ENCODE results near the gene ZMPSTE24.

ZMPSTE24 gene

DNA sequence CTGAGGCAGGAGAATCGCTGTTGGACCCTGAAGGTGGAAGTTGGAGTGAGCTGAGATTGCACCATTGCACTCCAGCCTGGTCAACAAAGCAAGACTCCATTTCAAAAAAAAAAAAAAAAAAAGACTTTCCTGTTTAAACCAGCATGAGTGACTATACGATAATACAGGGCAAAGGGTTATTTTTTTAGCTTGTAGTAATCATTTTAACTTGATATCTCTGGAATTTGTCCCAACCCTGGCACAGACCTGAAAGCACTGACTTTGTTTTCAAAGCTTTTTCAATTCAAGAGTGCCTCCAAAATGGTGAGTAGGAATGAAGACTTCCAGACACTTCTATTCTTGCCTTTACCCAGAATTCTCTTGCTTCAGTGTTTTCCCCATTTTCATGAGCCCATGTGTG, 14.7 kb upstream of the ZMPSTE24 start:
- H3K27me3 ChIP-seq (ENCODE audit: insufficient read depth, low read length) = no peaks in the 10 kb centered on the region
- H3K36me3 ChIP-seq (ENCODE audit: insufficient read depth, low read depth, low read length) = peaks cover 12% of the 10 kb centered on the region
- H3K9me3 ChIP-seq (ENCODE audit: insufficient read depth, low read depth, low read length) = no peaks in the 10 kb centered on the region
- no peak overlapping the region for H3K9ac ChIP-seq (ENCODE audit: low read depth, low read length)
- no peaks in the 10 kb centered on the region for H3K4me1 ChIP-seq (ENCODE audit: insufficient read depth, low read length)
- no peak overlapping the region for H3K27ac ChIP-seq (ENCODE audit: low read length)
- H3K4me3 ChIP-seq (ENCODE audit: low read length) = no peak overlapping the region

DNA sequence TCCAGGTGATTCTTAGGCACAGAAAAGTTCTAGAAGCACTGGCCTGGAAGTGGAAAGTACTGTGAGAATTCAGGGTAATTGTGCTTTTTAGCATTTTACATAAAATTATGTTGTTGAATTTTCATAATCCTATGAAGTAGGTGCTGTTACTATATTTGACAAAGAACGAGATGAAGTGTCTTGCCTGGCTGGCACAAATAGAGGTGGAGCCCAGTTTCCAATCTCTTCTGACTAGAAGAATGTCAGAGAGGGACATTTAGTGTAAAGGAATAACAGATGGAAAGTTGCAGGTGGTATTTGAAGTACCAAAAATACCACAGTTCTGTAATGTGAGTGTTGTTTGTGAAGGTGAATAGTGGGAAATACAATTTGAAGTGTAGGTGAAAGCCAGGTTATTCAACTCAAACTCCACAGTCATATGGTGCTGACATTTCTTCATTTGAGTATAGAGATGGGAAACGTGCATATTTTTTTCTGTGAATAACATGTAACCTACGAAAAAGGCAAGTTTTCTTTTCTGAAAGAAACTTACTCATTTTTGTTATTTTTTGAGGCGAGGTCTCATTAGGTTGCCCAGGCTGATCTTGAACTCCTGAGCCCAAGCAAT, 13.8 kb upstream of the ZMPSTE24 start:
- peaks cover 3% of the 10 kb centered on the region; the same call in 1 of the 2 replicates for H3K36me3 ChIP-seq (ENCODE audit: insufficient read depth, low read depth, low read length)
- no peak overlapping the region for H3K27ac ChIP-seq (ENCODE audit: low read length)
- H3K4me3 ChIP-seq (ENCODE audit: low read length) = no peak overlapping the region
- H3K27me3 ChIP-seq (ENCODE audit: insufficient read depth, low read length) = no peaks in the 10 kb centered on the region
- H3K9ac ChIP-seq (ENCODE audit: low read depth, low read length) = no peak overlapping the region
- H3K4me1 ChIP-seq (ENCODE audit: insufficient read depth, low read length) = no peaks in the 10 kb centered on the region
- H3K9me3 ChIP-seq (ENCODE audit: insufficient read depth, low read depth, low read length) = no peaks in the 10 kb centered on the region

DNA sequence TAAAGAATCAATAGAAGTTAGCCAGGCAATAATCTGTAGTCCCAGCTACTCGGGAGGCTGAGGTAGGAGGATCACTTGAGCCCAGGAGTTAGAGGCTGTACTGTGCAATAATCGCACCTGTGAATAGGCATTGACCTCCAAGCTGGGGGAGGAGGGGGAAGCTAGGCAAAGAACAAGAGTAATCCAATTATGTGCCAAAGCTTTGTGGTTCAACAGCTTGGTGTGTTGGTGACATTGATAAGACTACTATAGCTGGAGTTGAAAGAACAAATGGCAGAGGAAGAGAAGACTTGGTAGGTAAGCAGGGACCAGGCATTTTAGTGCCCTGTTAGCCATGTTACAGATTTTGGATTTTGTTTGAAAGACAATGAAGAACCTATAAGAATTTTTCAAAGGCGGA, 12.3 kb upstream of the ZMPSTE24 start:
- Histone ChIP-seq H3K4me3 (ENCODE audit: low read length) (no peak overlapping the region), H3K27me3 (ENCODE audit: insufficient read depth, low read length) (no peaks in the 10 kb centered on the region), H3K9me3 (ENCODE audit: insufficient read depth, low read depth, low read length) (no peaks in the 10 kb centered on the region), H3K4me1 (ENCODE audit: insufficient read depth, low read length) (no peaks in the 10 kb centered on the region), H3K36me3 (ENCODE audit: insufficient read depth, low read depth, low read length) (no peaks in the 10 kb centered on the region), H3K9ac (ENCODE audit: low read depth, low read length) (no peak overlapping the region), H3K27ac (ENCODE audit: low read length) (no peak overlapping the region)

DNA sequence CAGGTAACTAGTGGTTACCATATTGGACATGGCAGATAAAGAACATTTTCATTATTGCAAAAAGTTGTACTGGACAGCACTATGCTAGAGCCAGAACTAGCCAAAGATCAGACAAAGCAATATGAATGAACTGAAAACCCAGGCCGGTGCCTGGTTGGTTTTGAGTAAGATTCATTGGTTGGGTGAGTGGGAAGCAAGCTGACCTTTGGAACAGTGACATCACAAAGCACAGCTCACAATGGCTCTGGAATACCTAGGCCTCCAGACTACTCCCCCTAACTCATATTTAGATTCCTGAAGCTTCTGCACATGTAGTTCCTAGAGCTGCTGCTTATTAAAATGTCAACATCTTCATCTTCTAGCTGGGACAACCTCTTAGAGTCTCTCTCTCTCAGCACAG, 10.4 kb upstream of the ZMPSTE24 start, which contains the start of gene TMCO2:
TMCO2 (plus strand) TSS at position 283 of the 400 bp plus-strand sequence; CDS start at position 340, 57 bp downstream.
- H3K27ac ChIP-seq (ENCODE audit: low read length) = no peak within 1 kb of the TSS
- no peaks in the 10 kb centered on the region for H3K4me1 ChIP-seq (ENCODE audit: insufficient read depth, low read length)
- no peaks in the 10 kb centered on the region for H3K36me3 ChIP-seq (ENCODE audit: insufficient read depth, low read depth, low read length)
- H3K27me3 ChIP-seq (ENCODE audit: insufficient read depth, low read length) = no peaks in the 10 kb centered on the region
- H3K9ac ChIP-seq (ENCODE audit: low read depth, low read length) = no peak within 1 kb of the TSS
- H3K9me3 ChIP-seq (ENCODE audit: insufficient read depth, low read depth, low read length) = no peaks in the 10 kb centered on the region
- H3K4me3 ChIP-seq (ENCODE audit: low read length) = no peak within 1 kb of the TSS

DNA sequence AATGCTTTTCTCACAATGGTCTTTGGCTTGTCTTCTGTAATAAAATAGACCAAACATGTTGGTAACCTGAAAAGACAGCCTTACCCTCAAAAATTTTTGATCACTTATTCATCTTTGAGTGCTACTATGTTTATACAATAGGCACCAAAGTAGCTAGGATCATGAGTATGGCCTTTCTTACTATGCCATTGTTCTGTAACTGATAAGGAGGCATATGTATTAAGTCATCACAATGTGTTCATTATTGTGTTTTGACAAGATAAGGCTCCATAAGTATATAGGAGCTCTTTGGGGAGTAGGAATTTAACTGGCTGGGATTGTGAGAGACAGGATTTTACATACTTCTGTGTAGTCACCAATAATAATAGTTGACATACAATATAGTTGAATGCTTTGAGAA, 9.6 kb upstream of the ZMPSTE24 start:
- no peak overlapping the region for H3K4me3 ChIP-seq (ENCODE audit: low read length)
- H3K9me3 ChIP-seq (ENCODE audit: insufficient read depth, low read depth, low read length) = no peaks in the 10 kb centered on the region
- H3K4me1 ChIP-seq (ENCODE audit: insufficient read depth, low read length) = no peaks in the 10 kb centered on the region
- no peak overlapping the region for H3K9ac ChIP-seq (ENCODE audit: low read depth, low read length)
- H3K27me3 ChIP-seq (ENCODE audit: insufficient read depth, low read length) = no peaks in the 10 kb centered on the region
- H3K27ac ChIP-seq (ENCODE audit: low read length) = no peak overlapping the region
- H3K36me3 ChIP-seq (ENCODE audit: insufficient read depth, low read depth, low read length) = no peaks in the 10 kb centered on the region

DNA sequence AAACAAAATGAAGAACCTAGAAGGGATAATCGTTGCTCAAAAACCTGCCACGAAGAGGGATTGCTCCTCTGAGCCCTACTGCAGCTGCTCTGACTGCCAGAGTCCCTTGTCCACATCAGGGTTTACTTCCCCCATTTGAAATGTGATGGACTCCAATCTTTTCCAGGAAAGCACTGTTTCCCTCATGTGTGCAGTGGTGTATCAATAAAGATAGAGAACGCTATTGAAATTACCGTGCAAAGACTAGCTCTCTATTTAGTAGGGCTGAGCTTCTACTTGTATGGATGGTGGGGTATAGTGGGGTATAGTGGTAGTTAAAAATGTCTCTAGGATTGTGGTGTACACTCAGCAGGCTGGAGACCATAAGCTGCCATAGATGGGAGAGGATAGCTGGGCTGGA, 6.6 kb upstream of the ZMPSTE24 start:
- Histone ChIP-seq H3K9ac (ENCODE audit: low read depth, low read length) (no peak overlapping the region), H3K27me3 (ENCODE audit: insufficient read depth, low read length) (no peaks in the 10 kb centered on the region), H3K9me3 (ENCODE audit: insufficient read depth, low read depth, low read length) (no peaks in the 10 kb centered on the region), H3K36me3 (ENCODE audit: insufficient read depth, low read depth, low read length) (no peaks in the 10 kb centered on the region), H3K4me1 (ENCODE audit: insufficient read depth, low read length) (peaks cover 1% of the 10 kb centered on the region; the same call in 1 of the 2 replicates), H3K4me3 (ENCODE audit: low read length) (no peak overlapping the region), H3K27ac (ENCODE audit: low read length) (no peak overlapping the region)

DNA sequence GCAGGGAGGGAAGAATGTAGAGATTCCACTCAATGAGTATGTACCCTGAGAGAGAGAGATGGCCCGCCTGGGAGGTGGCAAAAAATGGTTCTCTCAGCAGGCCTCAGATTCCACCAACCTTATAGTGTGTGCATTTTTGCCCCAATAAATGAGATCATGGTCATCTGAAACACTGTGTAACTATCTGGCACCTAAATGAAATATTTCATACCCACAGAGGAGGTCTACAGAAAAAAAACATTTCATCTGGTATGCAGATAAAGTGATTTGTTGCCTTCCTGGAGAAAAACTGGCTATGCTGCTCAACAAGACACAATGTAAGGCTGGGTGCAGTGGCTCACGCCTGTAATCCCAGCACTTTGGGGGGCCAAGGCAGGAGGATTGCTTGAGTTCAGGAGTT, 5.4 kb upstream of the ZMPSTE24 start:
- Histone ChIP-seq H3K4me1 (ENCODE audit: insufficient read depth, low read length) (peaks cover 5% of the 10 kb centered on the region; the same call in 1 of the 2 replicates), H3K36me3 (ENCODE audit: insufficient read depth, low read depth, low read length) (no peaks in the 10 kb centered on the region), H3K9ac (ENCODE audit: low read depth, low read length) (no peak overlapping the region), H3K4me3 (ENCODE audit: low read length) (no peak overlapping the region), H3K27me3 (ENCODE audit: insufficient read depth, low read length) (no peaks in the 10 kb centered on the region), H3K27ac (ENCODE audit: low read length) (no peak overlapping the region), H3K9me3 (ENCODE audit: insufficient read depth, low read depth, low read length) (no peaks in the 10 kb centered on the region)

DNA sequence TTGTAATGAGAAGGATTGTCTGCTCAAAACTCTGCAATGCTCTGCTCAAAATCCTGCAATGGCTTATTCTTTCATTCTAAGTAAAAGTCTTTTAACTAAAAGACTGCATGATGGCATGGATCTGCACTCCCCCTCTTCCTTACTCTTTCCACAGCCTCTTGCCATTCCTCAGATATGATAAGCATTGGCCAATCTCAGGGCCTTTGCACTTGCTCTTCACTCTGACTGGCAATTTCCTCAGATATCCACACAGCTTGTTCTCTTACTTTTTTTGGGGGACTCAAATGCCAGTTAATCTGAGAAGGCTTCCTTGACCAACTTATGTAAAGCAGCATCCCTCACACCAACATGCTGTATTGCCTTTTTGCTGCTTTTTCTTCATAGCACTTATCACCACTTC, 2.8 kb upstream of the ZMPSTE24 start:
- Histone ChIP-seq H3K27ac (ENCODE audit: low read length) (no peak overlapping the region), H3K36me3 (ENCODE audit: insufficient read depth, low read depth, low read length) (peaks cover 7% of the 10 kb centered on the region), H3K4me3 (ENCODE audit: low read length) (no peak overlapping the region), H3K4me1 (ENCODE audit: insufficient read depth, low read length) (peaks cover 5% of the 10 kb centered on the region; the same call in 1 of the 2 replicates), H3K9me3 (ENCODE audit: insufficient read depth, low read depth, low read length) (no peaks in the 10 kb centered on the region), H3K9ac (ENCODE audit: low read depth, low read length) (no peak overlapping the region), H3K27me3 (ENCODE audit: insufficient read depth, low read length) (no peaks in the 10 kb centered on the region)

DNA sequence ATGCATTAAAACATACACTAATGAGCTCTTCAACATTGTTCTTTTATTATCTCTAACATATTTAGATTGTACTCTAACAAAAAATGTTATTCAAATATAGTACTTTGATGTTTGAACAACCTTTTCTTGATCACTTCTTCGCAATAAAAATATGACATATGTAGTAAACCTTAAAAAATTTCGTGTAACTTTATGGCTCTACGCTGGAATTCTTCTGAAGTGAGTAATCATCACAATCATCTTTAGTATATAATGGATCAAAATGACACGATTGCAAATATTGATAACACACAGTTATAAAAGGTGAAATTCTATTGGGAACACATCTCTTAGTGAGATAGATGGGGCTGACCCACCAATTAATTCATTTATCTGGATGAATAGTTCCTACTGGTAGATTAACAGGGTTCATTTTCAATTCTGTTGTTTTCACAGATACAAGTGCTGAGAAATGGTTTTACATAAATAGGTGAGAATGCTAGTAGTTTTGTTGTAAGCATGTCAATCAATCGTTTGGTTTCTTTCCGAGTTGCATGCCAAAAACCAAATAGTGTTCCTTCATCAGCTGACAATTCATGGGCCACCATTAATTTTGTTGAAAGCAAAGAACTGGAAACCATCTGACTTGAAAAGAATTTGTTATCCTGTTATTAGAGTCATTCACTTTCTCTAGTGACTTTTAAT, 1.5 kb upstream of the ZMPSTE24 start:
- Histone ChIP-seq H3K36me3 (ENCODE audit: insufficient read depth, low read depth, low read length) (peaks cover 20% of the 10 kb centered on the region), H3K9ac (ENCODE audit: low read depth, low read length) (peak overlapping the region; percentile 99), H3K27ac (ENCODE audit: low read length) (no peak overlapping the region), H3K4me3 (ENCODE audit: low read length) (peak overlapping the region; percentile 99), H3K9me3 (ENCODE audit: insufficient read depth, low read depth, low read length) (no peaks in the 10 kb centered on the region), H3K4me1 (ENCODE audit: insufficient read depth, low read length) (peaks cover 5% of the 10 kb centered on the region; the same call in 1 of the 2 replicates), H3K27me3 (ENCODE audit: insufficient read depth, low read length) (no peaks in the 10 kb centered on the region)

DNA sequence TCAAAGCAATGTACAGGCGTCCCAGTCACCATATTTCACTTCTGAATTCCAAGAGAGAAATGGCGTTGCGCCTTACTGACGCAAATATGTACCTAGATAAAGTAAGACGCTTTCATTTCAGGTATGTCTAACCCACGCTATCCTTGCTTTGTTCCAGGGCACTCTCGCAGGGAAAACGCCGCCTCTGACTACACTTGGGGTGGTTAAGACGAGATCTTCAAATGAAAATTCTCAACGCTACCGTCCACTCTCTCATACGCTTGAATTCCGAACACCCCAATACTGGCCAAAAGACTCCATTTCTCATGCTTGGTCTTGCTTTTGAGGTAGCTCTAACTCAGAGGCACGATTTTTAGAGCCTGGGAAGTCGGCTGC, 736 bp upstream of the ZMPSTE24 start:
- H3K36me3 ChIP-seq (ENCODE audit: insufficient read depth, low read depth, low read length) = peaks cover 28% of the 10 kb centered on the region
- H3K9ac ChIP-seq (ENCODE audit: low read depth, low read length) = peak overlapping the region; percentile 99
- H3K4me1 ChIP-seq (ENCODE audit: insufficient read depth, low read length) = peaks cover 5% of the 10 kb centered on the region; the same call in 1 of the 2 replicates
- H3K27me3 ChIP-seq (ENCODE audit: insufficient read depth, low read length) = no peaks in the 10 kb centered on the region
- no peaks in the 10 kb centered on the region for H3K9me3 ChIP-seq (ENCODE audit: insufficient read depth, low read depth, low read length)
- peak overlapping the region; percentile 99 for H3K4me3 ChIP-seq (ENCODE audit: low read length)
- H3K27ac ChIP-seq (ENCODE audit: low read length) = peak overlapping the region; percentile 96

DNA sequence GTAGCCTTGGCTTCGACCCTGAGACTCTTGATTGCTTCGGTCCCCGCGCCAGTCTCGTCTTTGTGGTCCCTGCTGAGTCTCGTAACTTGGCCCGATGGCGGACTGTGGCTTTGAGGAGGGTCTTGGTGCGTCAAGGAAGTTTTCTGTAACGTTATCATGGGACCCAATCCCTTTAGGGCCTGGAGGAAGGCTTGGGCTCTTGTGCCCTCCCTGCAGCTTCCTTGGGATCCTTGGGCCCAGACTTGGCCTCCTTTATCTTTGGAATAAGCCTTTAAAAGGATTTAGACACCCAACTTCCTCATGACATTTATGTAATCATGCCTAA, 371 bp downstream of the ZMPSTE24 start:
- H3K27me3 ChIP-seq (ENCODE audit: insufficient read depth, low read length) = no peaks in the 10 kb centered on the region
- H3K4me3 ChIP-seq (ENCODE audit: low read length) = peak overlapping the region; percentile 99
- H3K36me3 ChIP-seq (ENCODE audit: insufficient read depth, low read depth, low read length) = peaks cover 39% of the 10 kb centered on the region
- peaks cover 5% of the 10 kb centered on the region; the same call in 1 of the 2 replicates for H3K4me1 ChIP-seq (ENCODE audit: insufficient read depth, low read length)
- peak overlapping the region; percentile 92 for H3K27ac ChIP-seq (ENCODE audit: low read length)
- peak overlapping the region; percentile 99 for H3K9ac ChIP-seq (ENCODE audit: low read depth, low read length)
- no peaks in the 10 kb centered on the region for H3K9me3 ChIP-seq (ENCODE audit: insufficient read depth, low read depth, low read length)

DNA sequence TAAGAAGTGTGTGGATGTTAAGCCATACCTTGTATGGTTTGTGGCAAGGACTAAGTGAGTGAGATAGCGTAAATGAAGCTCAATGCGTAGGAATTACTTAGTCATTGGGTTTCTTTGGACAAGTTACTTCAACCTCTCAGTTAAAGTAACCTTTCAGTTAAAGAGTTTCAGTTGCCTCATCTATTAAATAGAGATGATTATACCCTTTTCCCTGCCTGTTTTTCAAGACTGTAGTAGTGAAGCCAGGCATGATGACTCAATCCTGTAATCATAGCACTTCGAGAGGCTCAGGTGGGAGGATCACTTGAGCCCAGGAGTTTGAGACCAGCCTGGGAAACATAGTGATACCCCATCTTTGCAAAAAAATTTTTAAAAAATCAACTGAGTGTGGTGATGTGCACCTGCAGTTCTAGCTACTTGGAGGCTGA, 6.3 kb downstream of the ZMPSTE24 start:
- Histone ChIP-seq H3K27me3 (ENCODE audit: insufficient read depth, low read length) (no peaks in the 10 kb centered on the region), H3K27ac (ENCODE audit: low read length) (no peak overlapping the region), H3K36me3 (ENCODE audit: insufficient read depth, low read depth, low read length) (peaks cover 92% of the 10 kb centered on the region), H3K4me3 (ENCODE audit: low read length) (no peak overlapping the region), H3K9me3 (ENCODE audit: insufficient read depth, low read depth, low read length) (no peaks in the 10 kb centered on the region), H3K4me1 (ENCODE audit: insufficient read depth, low read length) (no peaks in the 10 kb centered on the region), H3K9ac (ENCODE audit: low read depth, low read length) (no peak overlapping the region)

Data from iPS-20b (cell line).